SK-N-SH (cell line): ENCODE results near the gene FBXO3. TPM values are rescaled to one million over a fixed set of nuclear protein-coding genes. Genes with fewer than 3 reads are reported as not detected.

Experiments
- CTCF ChIA-PET: fragments of 300-600, 350-600 bp; formaldehyde crosslinking; extraction: SDS; loops from one replicate; lab custom pipeline; 2021; lab: Yijun Ruan, JAX
- POLR2A ChIA-PET: fragments of 350-600 bp; sonication (Branson Sonifier 250); formaldehyde crosslinking; extraction: SDS; loops from one replicate; lab custom pipeline; 2020; ENCODE audit warnings: antibody characterized with exemption, inconsistent platforms; lab: Yijun Ruan, JAX
- DNase-seq: peaks from one replicate; pipeline ENCODE4 v3.0.0; 2012
- H2AFZ ChIP-seq: fragments of 200-600 bp; sonication (generic); 2 replicates; pipeline ENCODE4 v1.8.1; 2016; ENCODE audit warnings: antibody characterized with exemption, mild to moderate bottlenecking, low read depth
- H3F3A ChIP-seq: fragments of 200-600 bp; sonication (generic); replicated peaks from 2 replicates; pipeline ENCODE3; 2016; ENCODE audit warnings: antibody characterized with exemption, mild to moderate bottlenecking; ENCODE audit not compliant: insufficient read depth
- H3K27ac ChIP-seq, 2 experiments: fragments of 200-500 bp in 1 of 2; fragments of 200-600 bp in 1 of 2; sonication (Bioruptor generic) in 1 of 2; sonication (generic), shearing (Covaris generic) in 1 of 2; 2 replicates each; pipeline versions ENCODE4 v1.5.1 to v1.6.1; 2014 to 2016; ENCODE audit warnings: low read depth in 2 of 2, inconsistent platforms in 1 of 2, low read length in 1 of 2, mild to moderate bottlenecking in 1 of 2, mixed read lengths in 1 of 2
- H3K27me3 ChIP-seq: fragments of 200-600 bp; sonication (generic), shearing (Covaris generic); 2 replicates; pipeline ENCODE4 v1.6.1; 2016; ENCODE audit warnings: mixed run types; ENCODE audit not compliant: insufficient read depth
- H3K36me3 ChIP-seq, 2 experiments: fragments of 200-500 bp in 1 of 2; fragments of 200-600 bp in 1 of 2; sonication (Bioruptor generic) in 1 of 2; sonication (generic) in 1 of 2; replicated peaks in 1 of 2; 2 replicates each; pipeline versions ENCODE3 to v1.5.1; 2014 to 2016; ENCODE audit warnings: low read length in 1 of 2, mild to moderate bottlenecking in 1 of 2; ENCODE audit not compliant: insufficient read depth in 2 of 2, control insufficient read depth in 1 of 2
- H3K4me1 ChIP-seq, 2 experiments: fragments of 200-500 bp in 1 of 2; fragments of 200-600 bp in 1 of 2; sonication (Bioruptor generic) in 1 of 2; sonication (generic), shearing (Covaris generic) in 1 of 2; 2 replicates each; pipeline versions ENCODE4 v1.5.1 to v1.6.1; 2014 to 2016; ENCODE audit warnings: low read depth in 1 of 2, low read length in 1 of 2, mixed run types in 1 of 2; ENCODE audit not compliant: insufficient read depth in 2 of 2, control insufficient read depth in 1 of 2
- H3K4me2 ChIP-seq: fragments of 200-600 bp; sonication (generic), shearing (Covaris generic); 2 replicates; pipeline ENCODE4 v1.6.1; 2017; ENCODE audit warnings: mixed run types
- H3K4me3 ChIP-seq, 2 experiments: fragments of 200-500 bp in 1 of 2; fragments of 200-600 bp in 1 of 2; sonication (Bioruptor generic) in 1 of 2; sonication (generic), shearing (Covaris generic) in 1 of 2; 2 replicates each; pipeline versions ENCODE4 v1.5.1 to v1.8.1; 2014 to 2016; ENCODE audit warnings: low read depth in 2 of 2, inconsistent platforms in 1 of 2, low read length in 1 of 2, mild to moderate bottlenecking in 1 of 2, mixed read lengths in 1 of 2, moderate library complexity in 1 of 2
- H3K79me2 ChIP-seq: fragments of 200-600 bp; sonication (generic); 2 replicates; pipeline ENCODE4 v1.8.1; 2017; ENCODE audit warnings: mild to moderate bottlenecking; ENCODE audit not compliant: insufficient read depth
- H3K9ac ChIP-seq: fragments of 200-600 bp; sonication (generic); 2 replicates; pipeline ENCODE4 v1.6.1; 2017; ENCODE audit warnings: mixed run types
- H3K9me2 ChIP-seq: fragments of 200-600 bp; sonication (generic); 2 replicates; pipeline ENCODE4 v1.6.1; 2017; ENCODE audit warnings: mixed run types
- H3K9me3 ChIP-seq: fragments of 200-600 bp; sonication (generic); 2 replicates; pipeline ENCODE4 v1.6.1; 2017; ENCODE audit warnings: mixed run types, mild to moderate bottlenecking, moderate library complexity
- H4K20me1 ChIP-seq: fragments of 200-600 bp; sonication (generic); 2 replicates; pipeline ENCODE4 v1.6.1; 2017; ENCODE audit warnings: mild to moderate bottlenecking, mixed run types; ENCODE audit not compliant: insufficient read depth
- CHD2 ChIP-seq: fragments of 150-350 bp; IDR thresholded peaks from 2 replicates; pipeline ENCODE4 v1.6.1; 2018; ENCODE audit warnings: low read length; ENCODE audit not compliant: partially characterized antibody
- FOSL2 ChIP-seq: IDR thresholded peaks from 2 replicates; pipeline ENCODE4 v1.4.0; 2012; ENCODE audit warnings: low read depth, mild to moderate bottlenecking, moderate library complexity, borderline replicate concordance
- FOXJ3 ChIP-seq: sonication (generic); formaldehyde crosslinking; IDR thresholded peaks from 2 replicates; pipeline ENCODE4 v1.5.1; 2020; ENCODE audit warnings: mild to moderate bottlenecking, missing genetic modification reagents
- FOXM1 ChIP-seq: IDR thresholded peaks from 2 replicates; pipeline ENCODE4 v1.4.0; 2012; ENCODE audit warnings: low read depth, mild to moderate bottlenecking
- NFIC ChIP-seq: IDR thresholded peaks from 2 replicates; pipeline ENCODE4 v1.4.0; 2012; ENCODE audit warnings: borderline replicate concordance
- NRF1 ChIP-seq: IDR thresholded peaks from 2 replicates; pipeline ENCODE4 v1.6.1; 2012; ENCODE audit warnings: low read depth, mild to moderate bottlenecking, low read length
- POLR2AphosphoS5 ChIP-seq: IDR thresholded peaks from 2 replicates; pipeline ENCODE4 v1.6.1; 2012; ENCODE audit warnings: low read depth, low read length
- RCOR1 ChIP-seq: fragments of 150-350 bp; IDR thresholded peaks from 2 replicates; pipeline ENCODE4 v1.6.1; 2017; ENCODE audit warnings: antibody characterized with exemption, low read length
- RFX5 ChIP-seq: IDR thresholded peaks from 2 replicates; pipeline ENCODE4 v1.6.1; 2012; ENCODE audit warnings: mild to moderate bottlenecking, improper control_type of control experiment, low read length
- SMC3 ChIP-seq: IDR thresholded peaks from 2 replicates; pipeline ENCODE4 v1.6.1; 2012; ENCODE audit warnings: low read depth, low read length, improper control_type of control experiment
- TAF1 ChIP-seq: IDR thresholded peaks from 2 replicates; pipeline ENCODE4 v1.6.1; 2012; ENCODE audit warnings: low read depth, mild to moderate bottlenecking, low read length, moderate library complexity, borderline replicate concordance
- TCF12 ChIP-seq: IDR thresholded peaks from 2 replicates; pipeline ENCODE4 v1.4.0; 2012
- TEAD4 ChIP-seq: IDR thresholded peaks from 2 replicates; pipeline ENCODE4 v1.4.0; 2012; ENCODE audit warnings: mild to moderate bottlenecking, borderline replicate concordance; ENCODE audit not compliant: insufficient read depth
- WGBS: methylation state at CpG from one replicate; pipeline ENCODE4 v1.1.6; 2017; ENCODE audit warnings: low lambda C conversion rate; 5-methylcytosine and 5-hydroxymethylcytosine counted together
- polyA plus RNA-seq, 3 experiments: library from polyadenylated mRNA; depleted of rRNA; stranded (reverse); fragments of >200 nt; gene quantifications; 2 replicates each; pipeline ENCODE4 v1.2.3, GENCODE V29; 2012
- TF ChIP-seq, protein P1 (sequence below): fragments of 150-350 bp; IDR thresholded peaks from 2 replicates; pipeline ENCODE4 v1.6.1; 2017; ENCODE audit warnings: antibody characterized with exemption, low read length, low read depth, borderline replicate concordance
- TF ChIP-seq, protein P2 (sequence below): IDR thresholded peaks from 2 replicates; pipeline ENCODE4 v1.4.0; 2012; ENCODE audit warnings: low read depth
- TF ChIP-seq, protein P3 (sequence below): IDR thresholded peaks from 2 replicates; pipeline ENCODE4 v1.6.1; 2012; ENCODE audit warnings: mild to moderate bottlenecking, low read depth, low read length, moderate library complexity
- TF ChIP-seq, protein P4 (sequence below): fragments of 150-350 bp; IDR thresholded peaks from 2 replicates; pipeline ENCODE4 v1.6.1; 2016; ENCODE audit warnings: mild to moderate bottlenecking, low read depth, low read length

The FBXO3 gene
- polyA plus RNA-seq, 1 of the 3 experiments (the other 2 are of a cell fraction) = 17.9 TPM

DNA sequence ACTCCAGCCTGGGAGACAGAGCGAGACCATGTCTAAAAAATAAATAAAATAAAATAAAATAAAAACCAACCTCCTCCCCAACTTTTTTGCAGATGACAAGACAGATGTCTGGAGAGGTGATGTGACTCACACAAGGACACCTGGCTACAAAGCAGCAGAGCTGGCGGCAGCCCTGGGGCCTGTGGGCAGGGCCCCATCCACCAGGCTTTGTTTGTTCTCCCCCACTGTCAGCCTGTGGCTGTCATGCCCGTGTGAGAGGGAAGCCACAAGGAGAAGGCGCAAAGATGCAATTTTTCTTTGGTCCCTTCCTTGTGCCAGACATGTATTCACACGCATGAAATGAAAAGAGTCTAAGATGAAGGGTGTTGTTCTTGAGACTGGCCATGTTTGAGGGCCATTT, 54.7 kb downstream of the FBXO3 start:
- Histone ChIP-seq H3F3A (peaks cover 51% of the 10 kb centered on the region), H3K4me2 (no peak overlapping the region), H3K27me3 (no peaks in the 10 kb centered on the region), H2AFZ (no peak overlapping the region), H3K36me3 (peaks cover 38 to 60% of the 10 kb centered on the region in 2 experiments)
- CTCF ChIA-PET = interaction anchor here (0.6 to 2.3 kb wide), 4 partner anchors 13 to 110 kb away, joined by 3 to 12 read pairs (median 4); no protein-coding TSS in a partner anchor
- TF ChIP-seq TAF1 (no peak), RCOR1 (no peak), SMC3 (no peak), RFX5 (no peak), TCF12 (no peak), NFIC (no peak), CHD2 (no peak)
- TF ChIP-seq, protein P1, sequence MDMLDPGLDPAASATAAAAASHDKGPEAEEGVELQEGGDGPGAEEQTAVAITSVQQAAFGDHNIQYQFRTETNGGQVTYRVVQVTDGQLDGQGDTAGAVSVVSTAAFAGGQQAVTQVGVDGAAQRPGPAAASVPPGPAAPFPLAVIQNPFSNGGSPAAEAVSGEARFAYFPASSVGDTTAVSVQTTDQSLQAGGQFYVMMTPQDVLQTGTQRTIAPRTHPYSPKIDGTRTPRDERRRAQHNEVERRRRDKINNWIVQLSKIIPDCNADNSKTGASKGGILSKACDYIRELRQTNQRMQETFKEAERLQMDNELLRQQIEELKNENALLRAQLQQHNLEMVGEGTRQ = no peak
- TF ChIP-seq, protein P2, sequence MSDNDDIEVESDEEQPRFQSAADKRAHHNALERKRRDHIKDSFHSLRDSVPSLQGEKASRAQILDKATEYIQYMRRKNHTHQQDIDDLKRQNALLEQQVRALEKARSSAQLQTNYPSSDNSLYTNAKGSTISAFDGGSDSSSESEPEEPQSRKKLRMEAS = no peak
- TF ChIP-seq, protein P3, sequence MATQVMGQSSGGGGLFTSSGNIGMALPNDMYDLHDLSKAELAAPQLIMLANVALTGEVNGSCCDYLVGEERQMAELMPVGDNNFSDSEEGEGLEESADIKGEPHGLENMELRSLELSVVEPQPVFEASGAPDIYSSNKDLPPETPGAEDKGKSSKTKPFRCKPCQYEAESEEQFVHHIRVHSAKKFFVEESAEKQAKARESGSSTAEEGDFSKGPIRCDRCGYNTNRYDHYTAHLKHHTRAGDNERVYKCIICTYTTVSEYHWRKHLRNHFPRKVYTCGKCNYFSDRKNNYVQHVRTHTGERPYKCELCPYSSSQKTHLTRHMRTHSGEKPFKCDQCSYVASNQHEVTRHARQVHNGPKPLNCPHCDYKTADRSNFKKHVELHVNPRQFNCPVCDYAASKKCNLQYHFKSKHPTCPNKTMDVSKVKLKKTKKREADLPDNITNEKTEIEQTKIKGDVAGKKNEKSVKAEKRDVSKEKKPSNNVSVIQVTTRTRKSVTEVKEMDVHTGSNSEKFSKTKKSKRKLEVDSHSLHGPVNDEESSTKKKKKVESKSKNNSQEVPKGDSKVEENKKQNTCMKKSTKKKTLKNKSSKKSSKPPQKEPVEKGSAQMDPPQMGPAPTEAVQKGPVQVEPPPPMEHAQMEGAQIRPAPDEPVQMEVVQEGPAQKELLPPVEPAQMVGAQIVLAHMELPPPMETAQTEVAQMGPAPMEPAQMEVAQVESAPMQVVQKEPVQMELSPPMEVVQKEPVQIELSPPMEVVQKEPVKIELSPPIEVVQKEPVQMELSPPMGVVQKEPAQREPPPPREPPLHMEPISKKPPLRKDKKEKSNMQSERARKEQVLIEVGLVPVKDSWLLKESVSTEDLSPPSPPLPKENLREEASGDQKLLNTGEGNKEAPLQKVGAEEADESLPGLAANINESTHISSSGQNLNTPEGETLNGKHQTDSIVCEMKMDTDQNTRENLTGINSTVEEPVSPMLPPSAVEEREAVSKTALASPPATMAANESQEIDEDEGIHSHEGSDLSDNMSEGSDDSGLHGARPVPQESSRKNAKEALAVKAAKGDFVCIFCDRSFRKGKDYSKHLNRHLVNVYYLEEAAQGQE = no peak
- TF ChIP-seq, all 33 proteins: peak for 0
- no peaks in the 10 kb centered on the region for H3K9me3 ChIP-seq
- H3K27ac ChIP-seq = peak overlapping the region in 1 of 2 experiments; percentile 98; a peak in 1 of 4 replicates
- no peak overlapping the region for H3K9ac ChIP-seq
- peaks cover 45% of the 10 kb centered on the region for H4K20me1 ChIP-seq
- WGBS = 87% methylated on average over 5 of the region's 5 CpGs
- POLR2A ChIA-PET = no interaction called here
- H3K4me1 ChIP-seq = peaks cover 4 to 44% of the 10 kb centered on the region in 2 experiments; a peak in 3 of 4 replicates
- DNase-seq = no peak
- H3K79me2 ChIP-seq = peaks cover 100% of the 10 kb centered on the region
- H3K9me2 ChIP-seq = no peaks in the 10 kb centered on the region
- no peak overlapping the region for H3K4me3 ChIP-seq

DNA sequence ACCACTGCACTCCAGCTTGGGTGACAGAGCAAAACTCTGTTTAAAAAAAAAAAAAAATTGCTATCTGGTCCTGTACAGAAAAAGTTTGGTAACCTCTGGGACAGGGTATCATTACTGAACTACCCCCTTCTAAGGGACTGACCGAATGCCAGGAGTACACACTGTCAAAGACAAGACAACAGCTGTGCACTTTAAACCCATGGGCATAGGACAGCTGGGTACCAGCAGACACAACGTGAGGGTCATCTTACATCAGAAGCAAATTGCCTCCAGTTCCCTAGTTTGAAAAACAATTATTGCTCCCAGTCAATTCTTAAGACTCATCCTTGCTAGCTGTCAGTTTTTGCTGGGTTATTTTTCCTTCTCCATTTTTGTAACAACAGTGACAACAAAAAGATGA, 55.9 kb downstream of the FBXO3 start:
- WGBS = 80% methylated on average over 2 of the region's 2 CpGs
- H3K4me1 ChIP-seq = peaks cover 4 to 39% of the 10 kb centered on the region in 2 experiments; a peak in 3 of 4 replicates
- peaks cover 47 to 70% of the 10 kb centered on the region in 2 experiments for H3K36me3 ChIP-seq
- H3K9me3 ChIP-seq = no peaks in the 10 kb centered on the region
- DNase-seq = no peak
- H3K27ac ChIP-seq = peak overlapping the region in 1 of 2 experiments; percentile 11; a peak in 1 of 4 replicates
- H3F3A ChIP-seq = peaks cover 40% of the 10 kb centered on the region
- no peaks in the 10 kb centered on the region for H3K27me3 ChIP-seq
- no peaks in the 10 kb centered on the region for H3K9me2 ChIP-seq
- peaks cover 34% of the 10 kb centered on the region for H4K20me1 ChIP-seq
- H3K79me2 ChIP-seq = peaks cover 99% of the 10 kb centered on the region
- CTCF ChIA-PET = interaction anchor here (0.6 to 3.6 kb wide), 2 partner anchors 24 to 112 kb away, joined by 3 to 31 read pairs; no protein-coding TSS in a partner anchor
- H3K4me2 ChIP-seq = no peak overlapping the region
- H3K4me3 ChIP-seq = no peak overlapping the region
- no peak overlapping the region for H2AFZ ChIP-seq
- H3K9ac ChIP-seq = no peak overlapping the region
- POLR2A ChIA-PET = no interaction called here
- TF ChIP-seq TEAD4 = no peak
- TF ChIP-seq, protein P4, sequence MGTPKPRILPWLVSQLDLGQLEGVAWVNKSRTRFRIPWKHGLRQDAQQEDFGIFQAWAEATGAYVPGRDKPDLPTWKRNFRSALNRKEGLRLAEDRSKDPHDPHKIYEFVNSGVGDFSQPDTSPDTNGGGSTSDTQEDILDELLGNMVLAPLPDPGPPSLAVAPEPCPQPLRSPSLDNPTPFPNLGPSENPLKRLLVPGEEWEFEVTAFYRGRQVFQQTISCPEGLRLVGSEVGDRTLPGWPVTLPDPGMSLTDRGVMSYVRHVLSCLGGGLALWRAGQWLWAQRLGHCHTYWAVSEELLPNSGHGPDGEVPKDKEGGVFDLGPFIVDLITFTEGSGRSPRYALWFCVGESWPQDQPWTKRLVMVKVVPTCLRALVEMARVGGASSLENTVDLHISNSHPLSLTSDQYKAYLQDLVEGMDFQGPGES = no peak
- no peak for TF ChIP-seq NRF1
- TF ChIP-seq, protein P3 = no peak
- no peak for TF ChIP-seq RFX5
- no peak for TF ChIP-seq FOSL2
- TF ChIP-seq POLR2AphosphoS5 = no peak
- no peak for TF ChIP-seq FOXM1
- no peak for TF ChIP-seq FOXJ3 (CRISPR knock-in tag)
- no peak for TF ChIP-seq TCF12
- no peak for TF ChIP-seq NFIC
